ENCODE data around the gene EPN3. TPM values are rescaled to one million over a fixed set of nuclear protein-coding genes. Genes with fewer than 3 reads are reported as not detected.

The EPN3 gene
- polyA plus RNA-seq, 1 of the 3 experiments (the other 2 are of a cell fraction) = 0.05 TPM

- no peaks in the 10 kb centered on the region for H3K9me3 ChIP-seq
- H2AFZ ChIP-seq (ENCODE audit: low read depth) = no peak overlapping the region
- no peaks in the 10 kb centered on the region for H3K79me2 ChIP-seq (ENCODE audit: insufficient read depth)
- no peak overlapping the region for H3K27ac ChIP-seq (ENCODE audit: low read depth in 2 of 2, low read length in 1 of 2)
- no peaks in the 10 kb centered on the region for H3K27me3 ChIP-seq (ENCODE audit: insufficient read depth)
- H3K4me1 ChIP-seq (ENCODE audit: control insufficient read depth in 1 of 2, insufficient read depth in 2 of 2, low read depth in 1 of 2, low read length in 1 of 2) = no peaks in the 10 kb centered on the region; a peak in 1 of 4 replicates
- 95% methylated on average over 6 of the region's 6 CpGs for WGBS (ENCODE audit: low lambda C conversion rate)
- CTCF ChIA-PET = interaction anchor here (0.8 to 2.4 kb wide), 5 partner anchors 17 to 153 kb away, joined by 3 to 5 read pairs (median 3); partner anchors contain the start of gene EPN3
- POLR2A ChIA-PET = interaction anchor here (0.6 kb wide), 1 partner anchor 102 kb away, joined by 3 read pairs; no protein-coding TSS in a partner anchor
- H3K4me3 ChIP-seq (ENCODE audit: low read depth in 2 of 2, low read length in 1 of 2) = no peak overlapping the region
- H3F3A ChIP-seq (replicated peaks; ENCODE audit: insufficient read depth) = no peaks in the 10 kb centered on the region
- no peaks in the 10 kb centered on the region for H3K36me3 ChIP-seq (replicated peaks in 1 of 2; ENCODE audit: control insufficient read depth in 1 of 2, insufficient read depth in 2 of 2, low read length in 1 of 2)
- no peaks in the 10 kb centered on the region for H4K20me1 ChIP-seq (ENCODE audit: insufficient read depth)
- no peak overlapping the region for H3K9ac ChIP-seq
- no peaks in the 10 kb centered on the region for H3K9me2 ChIP-seq
- no peak for DNase-seq
- H3K4me2 ChIP-seq = no peak overlapping the region
- TF ChIP-seq USF2 (IDR thresholded peaks at IDR 0.05; ENCODE audit: borderline replicate concordance, low read depth, low read length) (no peak), TEAD4 (IDR thresholded peaks at IDR 0.05; ENCODE audit: borderline replicate concordance, insufficient read depth) (no peak), RCOR1 (IDR thresholded peaks at IDR 0.05; ENCODE audit: low read length) (no peak), GABPA (IDR thresholded peaks at IDR 0.05; ENCODE audit: low read depth) (no peak), NRF1 (IDR thresholded peaks at IDR 0.05; ENCODE audit: low read depth, low read length) (no peak), REST (IDR thresholded peaks at IDR 0.05; ENCODE audit: low read depth, low read length) (no peak), MAX (IDR thresholded peaks at IDR 0.05; ENCODE audit: low read depth) (no peak), RFX5 (IDR thresholded peaks at IDR 0.05; ENCODE audit: low read length) (no peak), ZBTB33 (IDR thresholded peaks at IDR 0.05; ENCODE audit: borderline replicate concordance, low read depth) (no peak), EZH2phosphoT487 (IDR thresholded peaks at IDR 0.05; ENCODE audit: borderline replicate concordance, low read depth) (no peak), MXI1 (IDR thresholded peaks at IDR 0.05; ENCODE audit: low read depth, low read length) (no peak), YY1 (IDR thresholded peaks at IDR 0.05; ENCODE audit: low read depth) (no peak), IRF3 (IDR thresholded peaks at IDR 0.05; ENCODE audit: low read depth, low read length) (no peak), CHD2 (IDR thresholded peaks at IDR 0.05; ENCODE audit: low read length, partially characterized antibody) (no peak), SIN3A (IDR thresholded peaks at IDR 0.05; ENCODE audit: borderline replicate concordance, low read depth, low read length) (no peak), RXRA (IDR thresholded peaks at IDR 0.05; ENCODE audit: borderline replicate concordance, low read depth) (no peak), TAF1 (IDR thresholded peaks at IDR 0.05; ENCODE audit: borderline replicate concordance, low read depth, low read length) (no peak), JUND (IDR thresholded peaks at IDR 0.05) (no peak)
Observed at GRCh38 chr17:50514936-50515702, 17.4 kb upstream of the EPN3 start.
